Activated naive CD4-positive, alpha-beta T cell treated with anti-CD3 and anti-CD28 coated beads, Interleukin-2, amount 50 U/mL, for 24 hours (primary cell): ENCODE measurements around the gene LATS1.
"Not testable (repeated sequence)": the region's sequence is repeated elsewhere in the genome, so short reads cannot be mapped to it uniquely, and the experiment has no call there.

Experiments used
- H3K27ac Mint-ChIP-seq: one replicate; pipeline ENCODE4 v1.8.0; 2021; ENCODE audit warnings: mild to moderate bottlenecking, mixed read lengths
- H3K27me3 Mint-ChIP-seq: one replicate; pipeline ENCODE4 v1.8.0; 2021; ENCODE audit warnings: mixed read lengths
- H3K36me3 Mint-ChIP-seq: one replicate; pipeline ENCODE4 v1.8.0; 2021; ENCODE audit warnings: mixed read lengths
- H3K4me1 Mint-ChIP-seq: one replicate; pipeline ENCODE4 v1.8.0; 2021; ENCODE audit warnings: mixed read lengths
- H3K4me3 Mint-ChIP-seq: one replicate; pipeline ENCODE4 v1.8.0; 2021; ENCODE audit warnings: mild to moderate bottlenecking, mixed read lengths
- H3K9me3 Mint-ChIP-seq: one replicate; pipeline ENCODE4 v1.8.0; 2021; ENCODE audit warnings: mixed read lengths

The LATS1 gene

DNA sequence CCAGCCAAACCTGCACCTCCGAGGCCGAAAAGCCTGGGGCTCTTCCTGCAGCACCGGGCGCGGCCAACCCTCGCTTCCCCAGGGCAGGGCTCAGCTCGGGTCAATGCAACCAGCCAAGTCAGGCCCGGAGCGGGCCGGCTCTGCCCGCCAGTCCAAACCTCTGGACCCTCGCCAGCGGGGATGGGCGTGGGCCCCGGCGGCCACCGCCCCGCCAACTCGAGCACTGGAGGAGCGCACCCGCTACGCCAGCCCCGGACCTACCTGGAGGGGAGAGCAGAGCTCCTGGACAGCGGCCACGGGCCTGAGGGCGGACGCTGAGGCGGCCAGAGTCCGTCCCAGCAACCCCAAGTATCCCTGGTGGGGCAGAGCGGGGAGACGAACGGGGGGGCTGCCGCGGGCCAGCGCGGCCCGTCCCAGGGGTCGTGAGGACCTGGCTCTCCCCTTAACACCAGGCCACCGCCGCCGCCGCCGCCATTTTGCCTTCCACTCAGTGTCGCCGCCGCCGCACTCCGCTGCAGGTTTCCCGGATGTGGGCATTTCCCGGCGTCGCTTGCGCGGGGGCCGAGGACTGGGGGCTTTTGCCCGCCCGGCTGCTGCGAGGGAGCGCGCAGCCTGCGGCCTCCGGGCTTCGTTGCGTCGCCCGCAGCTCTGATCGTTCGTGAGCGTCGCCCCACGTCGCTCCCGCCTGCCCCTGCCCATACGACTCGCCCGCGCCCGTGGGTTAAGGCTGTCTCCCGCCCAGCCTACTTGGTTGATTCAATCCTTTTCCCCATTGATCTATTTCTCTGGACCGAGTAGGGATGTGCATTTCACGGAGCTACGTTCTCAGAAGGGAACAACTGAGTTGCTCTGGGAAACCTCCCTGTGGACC is at the start of gene LATS1:
TSS of gene LATS1 (minus strand) at position 514 of the 871 bp plus-strand sequence. CDS start 15,975 bp downstream, outside the sequence.
- H3K4me1 Mint-ChIP-seq: peaks cover 30% of the 10 kb centered on the region
- peak within 1 kb of the TSS; percentile 90 for H3K4me3 Mint-ChIP-seq
- H3K9me3 Mint-ChIP-seq: no peaks in the 10 kb centered on the region
- H3K27ac Mint-ChIP-seq: peak within 1 kb of the TSS; percentile 97
- H3K27me3 Mint-ChIP-seq: no peaks in the 10 kb centered on the region
- H3K36me3 Mint-ChIP-seq: peaks cover 2% of the 10 kb centered on the region

DNA sequence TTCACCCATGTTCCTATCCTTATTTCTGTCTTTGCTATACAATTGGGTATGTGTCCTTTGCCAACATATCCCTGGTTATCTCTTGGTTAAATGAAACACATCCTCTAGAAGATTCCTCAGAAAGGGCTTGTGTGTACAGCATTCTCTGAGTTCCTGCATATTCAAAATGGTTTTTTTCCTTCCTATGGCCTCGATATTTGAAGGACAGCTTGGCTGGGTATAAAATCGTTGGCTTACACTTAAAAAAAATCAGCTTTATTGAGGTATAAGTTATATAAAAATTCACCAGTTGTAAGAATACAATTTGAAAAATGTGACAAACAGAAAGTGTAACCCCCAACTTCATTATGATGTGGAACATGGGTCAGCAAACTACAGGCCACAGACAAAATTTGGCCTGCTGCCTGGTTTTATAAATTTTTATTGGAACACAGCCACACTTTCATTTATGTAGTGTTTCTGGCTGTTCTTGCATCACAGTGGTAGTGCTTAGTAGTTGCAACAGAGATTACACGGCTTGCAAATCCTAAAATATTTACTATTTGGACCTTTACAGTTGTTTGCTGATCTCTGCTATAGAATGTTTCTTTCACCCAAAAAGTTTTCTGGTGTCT is 48.4 kb upstream of the LATS1 start:
- Mint-ChIP-seq H3K36me3 (peaks cover 14% of the 10 kb centered on the region), H3K9me3 (no peaks in the 10 kb centered on the region), H3K27me3 (no peaks in the 10 kb centered on the region), H3K27ac (no peak overlapping the region), H3K4me3 (no peak overlapping the region), H3K4me1 (peaks cover 29% of the 10 kb centered on the region)

DNA sequence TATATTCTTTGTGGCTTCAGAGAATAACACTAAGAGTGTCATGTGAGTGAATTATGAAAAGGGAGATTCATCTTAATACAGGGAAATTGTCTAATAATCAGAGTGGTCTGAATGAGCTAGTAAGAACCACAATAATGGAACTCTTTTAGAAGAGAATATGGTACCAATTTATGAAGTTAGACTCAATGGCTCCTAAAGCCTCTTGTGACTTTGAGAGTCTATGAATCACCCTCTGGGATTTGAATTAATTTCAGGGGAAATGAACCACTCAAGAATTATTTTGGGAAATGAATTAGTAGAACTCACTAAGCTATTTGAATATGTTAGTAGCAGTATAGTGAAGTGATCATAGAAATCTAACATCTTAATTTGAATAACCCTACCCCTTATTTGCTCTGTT is 46.0 kb upstream of the LATS1 start:
- peaks cover 34% of the 10 kb centered on the region for H3K4me1 Mint-ChIP-seq
- H3K4me3 Mint-ChIP-seq: no peak overlapping the region
- no peaks in the 10 kb centered on the region for H3K27me3 Mint-ChIP-seq
- peaks cover 9% of the 10 kb centered on the region for H3K36me3 Mint-ChIP-seq
- no peaks in the 10 kb centered on the region for H3K9me3 Mint-ChIP-seq
- no peak overlapping the region for H3K27ac Mint-ChIP-seq

DNA sequence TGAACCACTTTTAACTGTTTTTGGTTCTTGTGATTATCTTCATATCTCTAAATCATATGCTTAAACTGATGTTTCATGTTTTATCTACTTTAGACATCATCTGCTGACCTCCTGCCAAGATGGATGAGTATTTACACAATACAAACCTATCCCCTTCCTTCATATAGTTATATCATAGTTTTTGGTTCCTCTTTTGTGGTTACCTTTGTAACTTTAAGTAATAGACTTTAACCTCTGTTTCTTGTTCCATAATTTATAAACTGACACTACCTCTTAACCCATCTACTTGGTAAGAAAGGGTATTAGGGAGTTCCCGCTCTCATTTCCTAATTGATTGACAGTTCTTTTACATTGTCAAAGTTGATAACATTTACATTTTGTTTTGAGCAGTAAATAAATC is 43.5 kb upstream of the LATS1 start:
- H3K27ac Mint-ChIP-seq: no peak overlapping the region
- H3K9me3 Mint-ChIP-seq: no peaks in the 10 kb centered on the region
- H3K27me3 Mint-ChIP-seq: no peaks in the 10 kb centered on the region
- peaks cover 32% of the 10 kb centered on the region for H3K4me1 Mint-ChIP-seq
- no peak overlapping the region for H3K4me3 Mint-ChIP-seq
- peaks cover 6% of the 10 kb centered on the region for H3K36me3 Mint-ChIP-seq

DNA sequence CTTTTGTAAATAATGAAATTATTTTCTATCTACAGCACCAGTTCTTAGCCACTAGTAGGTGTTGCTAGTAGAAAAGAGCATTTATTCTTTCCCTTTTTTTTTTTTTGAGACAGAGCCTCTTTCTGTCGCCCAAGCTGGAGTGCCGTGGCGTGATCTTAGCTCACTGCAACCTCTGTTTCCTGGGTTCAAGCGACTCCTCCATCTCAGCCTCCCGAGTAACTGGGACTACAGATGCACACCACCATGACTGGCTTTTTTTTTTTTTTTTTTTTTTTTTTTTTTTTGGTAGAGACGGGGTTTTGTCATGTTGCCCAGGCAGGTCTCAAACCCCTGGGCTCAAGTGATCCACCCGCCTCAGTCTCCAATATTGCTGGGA is 38.3 kb upstream of the LATS1 start:
- Mint-ChIP-seq H3K4me3 (no peak overlapping the region), H3K36me3 (no peaks in the 10 kb centered on the region), H3K4me1 (peaks cover 32% of the 10 kb centered on the region), H3K27ac (no peak overlapping the region), H3K27me3 (no peaks in the 10 kb centered on the region), H3K9me3 (no peaks in the 10 kb centered on the region)

DNA sequence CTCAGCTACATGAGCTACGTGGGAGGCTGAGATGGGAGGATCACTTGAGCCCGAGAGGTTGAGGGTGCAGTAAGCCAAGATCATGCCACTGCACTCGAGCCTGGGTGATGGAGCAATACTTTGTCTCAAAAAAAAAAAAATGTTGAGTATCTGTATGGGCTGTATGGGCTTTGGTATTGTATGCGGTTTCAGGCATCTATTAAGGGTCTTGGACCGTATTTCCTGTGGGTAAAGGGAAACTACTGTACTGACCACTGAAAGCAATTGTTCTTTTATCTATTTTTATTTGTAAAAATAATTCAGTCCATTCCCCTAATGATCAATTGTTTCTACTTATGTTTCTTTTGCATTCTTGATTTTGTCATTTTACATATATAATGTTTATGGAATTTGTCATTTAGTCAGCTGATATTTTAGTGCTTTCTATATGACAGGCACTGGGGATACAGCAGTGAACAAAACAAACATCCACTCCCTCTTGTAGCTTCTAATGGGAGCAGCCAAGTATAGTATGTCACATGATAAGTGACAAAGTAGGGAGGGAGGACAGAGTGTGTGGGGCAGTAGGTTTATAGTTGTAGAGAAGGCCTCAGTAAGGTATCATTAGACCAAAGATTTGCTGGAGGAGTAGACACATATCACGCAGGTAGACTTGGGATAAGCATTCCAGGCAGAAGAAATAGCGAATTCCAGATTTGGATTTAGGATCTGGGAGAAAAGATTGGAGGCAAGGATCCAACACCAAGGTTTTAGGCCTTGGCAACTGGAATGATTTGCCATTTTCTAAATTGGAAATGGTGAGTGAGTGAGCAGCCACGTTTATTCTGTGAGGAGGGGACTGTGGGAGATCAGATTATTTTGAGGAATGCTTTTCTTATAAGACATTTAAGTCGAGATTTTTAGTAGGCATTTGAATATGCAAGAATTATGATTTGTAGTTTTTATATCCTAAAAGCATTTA is 37.7 kb upstream of the LATS1 start:
- no peaks in the 10 kb centered on the region for H3K9me3 Mint-ChIP-seq
- peaks cover 30% of the 10 kb centered on the region for H3K4me1 Mint-ChIP-seq
- no peak overlapping the region for H3K4me3 Mint-ChIP-seq
- H3K27ac Mint-ChIP-seq: no peak overlapping the region
- H3K36me3 Mint-ChIP-seq: no peaks in the 10 kb centered on the region
- no peaks in the 10 kb centered on the region for H3K27me3 Mint-ChIP-seq

DNA sequence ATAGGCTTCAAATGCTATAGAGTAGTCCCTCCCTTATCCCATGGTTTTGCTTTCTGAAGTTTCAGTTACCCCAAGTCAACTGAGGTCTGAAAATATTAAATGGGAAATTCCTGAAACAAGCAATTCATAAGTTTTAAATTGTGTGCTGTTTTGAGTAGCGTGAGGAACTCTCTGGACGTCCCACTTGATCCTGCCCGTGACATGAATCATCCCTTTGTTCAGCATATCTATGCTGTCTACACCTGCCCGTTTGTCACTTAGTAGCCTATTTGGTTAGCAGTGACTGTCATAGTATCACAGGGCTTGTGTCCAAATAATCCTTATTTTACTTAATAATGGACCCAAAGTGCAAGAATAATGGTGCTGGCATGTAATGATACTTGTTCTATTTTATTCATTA is 36.6 kb upstream of the LATS1 start:
- no peaks in the 10 kb centered on the region for H3K36me3 Mint-ChIP-seq
- no peak overlapping the region for H3K27ac Mint-ChIP-seq
- no peaks in the 10 kb centered on the region for H3K27me3 Mint-ChIP-seq
- H3K4me1 Mint-ChIP-seq: peaks cover 25% of the 10 kb centered on the region
- H3K4me3 Mint-ChIP-seq: no peak overlapping the region
- H3K9me3 Mint-ChIP-seq: no peaks in the 10 kb centered on the region

DNA sequence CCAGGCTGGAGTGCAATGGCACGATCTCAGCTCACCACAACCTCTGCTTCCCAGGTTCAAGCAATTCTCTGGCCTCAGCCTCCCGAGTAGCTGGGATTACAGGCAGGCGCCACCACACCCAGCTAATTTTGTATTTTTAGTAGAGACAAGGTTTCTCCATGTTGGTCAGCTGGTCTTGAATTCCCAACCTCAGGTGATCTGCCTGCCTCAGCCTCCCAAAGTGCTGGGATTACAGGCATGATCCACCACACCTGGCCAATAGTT is 35.4 kb upstream of the LATS1 start:
- not testable (repeated sequence) for H3K27ac Mint-ChIP-seq, H3K36me3 Mint-ChIP-seq, H3K4me3 Mint-ChIP-seq, H3K9me3 Mint-ChIP-seq, H3K27me3 Mint-ChIP-seq
- H3K4me1 Mint-ChIP-seq: peaks cover 25% of the 10 kb centered on the region

DNA sequence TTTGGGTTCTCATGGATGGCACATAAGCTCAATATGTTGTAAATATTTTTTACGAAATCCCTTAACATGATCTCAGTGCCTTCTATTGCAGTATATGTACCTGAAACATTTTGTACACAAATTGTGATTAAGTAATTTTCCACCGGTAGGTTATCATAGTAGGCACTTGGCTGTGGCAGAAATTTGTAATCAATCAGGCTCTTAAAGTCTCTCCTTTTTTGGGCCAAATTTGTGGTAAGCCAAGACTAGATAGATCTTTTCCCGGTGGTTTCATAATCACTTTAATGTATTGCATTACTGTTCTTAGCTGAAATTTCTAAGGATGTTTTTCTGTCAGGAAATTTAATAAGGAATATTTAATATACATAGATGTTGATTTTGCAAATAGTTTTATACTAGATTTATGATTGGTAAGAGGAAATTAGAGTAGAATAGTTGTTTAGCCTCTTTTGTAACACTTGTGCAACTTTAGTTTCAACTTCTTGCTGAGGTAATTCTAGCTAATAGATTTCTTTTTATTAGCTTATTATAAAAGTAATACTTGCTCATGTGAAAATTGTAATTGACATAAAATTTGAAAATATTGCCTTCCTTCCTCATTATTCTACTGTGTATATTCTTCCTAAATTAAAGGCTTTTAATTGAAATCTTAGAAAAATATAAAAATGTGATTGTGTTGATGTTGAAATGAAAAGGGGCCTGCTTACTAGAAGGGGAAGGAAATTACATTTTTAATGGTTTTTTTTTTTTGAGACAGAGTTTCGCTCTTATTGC is 34.9 kb upstream of the LATS1 start:
- Mint-ChIP-seq H3K9me3 (no peaks in the 10 kb centered on the region), H3K27ac (no peak overlapping the region), H3K4me1 (peaks cover 26% of the 10 kb centered on the region), H3K27me3 (no peaks in the 10 kb centered on the region), H3K36me3 (no peaks in the 10 kb centered on the region), H3K4me3 (no peak overlapping the region)

DNA sequence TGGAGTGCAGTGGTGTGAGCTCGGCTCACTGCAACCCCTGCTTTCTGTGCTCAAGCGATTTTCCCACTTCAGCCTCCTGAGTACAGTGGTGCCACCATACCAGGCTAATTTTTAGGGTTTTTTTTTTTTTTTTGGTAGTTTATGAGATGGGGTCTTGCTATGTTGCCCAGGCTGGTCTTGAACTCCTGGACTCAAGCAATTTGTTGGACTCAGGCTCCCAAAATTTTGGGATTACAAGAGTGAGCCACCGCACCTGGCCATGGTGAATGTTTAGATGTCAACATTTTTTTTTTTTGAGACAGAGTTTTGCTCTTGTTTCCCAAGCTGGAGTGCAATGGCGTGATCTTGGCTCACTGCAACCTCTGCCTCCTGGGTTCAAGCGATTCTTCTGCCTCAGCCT is 34.0 kb upstream of the LATS1 start:
- H3K27me3 Mint-ChIP-seq, H3K9me3 Mint-ChIP-seq, H3K36me3 Mint-ChIP-seq, H3K27ac Mint-ChIP-seq, H3K4me3 Mint-ChIP-seq: not testable (repeated sequence)
- H3K4me1 Mint-ChIP-seq: peaks cover 28% of the 10 kb centered on the region

DNA sequence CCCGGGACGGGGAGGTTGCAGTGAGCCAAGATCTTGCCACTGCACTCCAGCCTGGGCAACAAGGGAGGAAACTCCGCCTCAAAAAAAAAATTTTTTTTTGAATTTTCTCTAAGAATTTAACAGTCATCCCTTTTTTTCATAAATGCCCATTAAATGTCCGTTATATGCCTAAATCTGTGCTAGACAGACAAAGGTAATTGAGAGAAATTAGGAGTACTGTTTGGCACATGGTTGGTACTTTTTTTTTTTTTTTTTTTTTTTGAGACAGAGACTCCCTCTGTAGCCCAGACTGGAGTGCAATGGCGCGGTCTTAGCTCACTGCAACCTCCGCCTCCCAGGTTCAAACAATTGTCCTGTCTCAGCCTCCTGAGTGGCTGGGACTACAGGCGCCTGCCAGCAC is 33.3 kb upstream of the LATS1 start:
- Mint-ChIP-seq H3K4me1 (peaks cover 34% of the 10 kb centered on the region), H3K27me3 (no peaks in the 10 kb centered on the region), H3K27ac (no peak overlapping the region), H3K4me3 (peak overlapping the region; percentile 89), H3K36me3 (no peaks in the 10 kb centered on the region), H3K9me3 (no peaks in the 10 kb centered on the region)

DNA sequence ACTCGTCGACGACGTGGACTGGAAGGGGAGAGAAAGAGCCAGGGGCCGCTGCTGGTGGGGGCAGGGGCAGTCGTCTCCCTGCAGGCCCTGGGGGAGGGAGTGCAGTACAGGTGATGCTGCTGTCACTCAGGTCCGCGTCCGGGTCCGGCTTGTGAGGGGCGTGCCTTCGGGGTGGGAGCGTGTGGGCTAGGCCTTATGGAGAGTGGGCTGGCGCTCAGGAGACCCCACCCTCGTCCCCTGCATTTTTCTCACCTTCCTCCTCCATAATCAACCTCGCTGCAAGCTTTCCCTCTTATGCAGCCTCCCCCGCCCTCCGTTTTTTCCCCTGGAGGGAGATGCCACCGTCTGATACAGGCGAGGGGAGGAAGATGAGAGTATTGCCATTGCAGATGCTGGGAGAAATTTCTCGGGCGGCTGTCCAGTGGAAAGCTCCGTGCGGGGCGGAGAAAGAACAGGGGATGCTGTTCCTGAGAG is 32.3 kb upstream of the LATS1 start:
- Mint-ChIP-seq H3K27ac (peak overlapping the region; percentile 80), H3K9me3 (no peaks in the 10 kb centered on the region), H3K4me3 (peak overlapping the region; percentile 89), H3K36me3 (no peaks in the 10 kb centered on the region), H3K27me3 (no peaks in the 10 kb centered on the region), H3K4me1 (peaks cover 37% of the 10 kb centered on the region)

DNA sequence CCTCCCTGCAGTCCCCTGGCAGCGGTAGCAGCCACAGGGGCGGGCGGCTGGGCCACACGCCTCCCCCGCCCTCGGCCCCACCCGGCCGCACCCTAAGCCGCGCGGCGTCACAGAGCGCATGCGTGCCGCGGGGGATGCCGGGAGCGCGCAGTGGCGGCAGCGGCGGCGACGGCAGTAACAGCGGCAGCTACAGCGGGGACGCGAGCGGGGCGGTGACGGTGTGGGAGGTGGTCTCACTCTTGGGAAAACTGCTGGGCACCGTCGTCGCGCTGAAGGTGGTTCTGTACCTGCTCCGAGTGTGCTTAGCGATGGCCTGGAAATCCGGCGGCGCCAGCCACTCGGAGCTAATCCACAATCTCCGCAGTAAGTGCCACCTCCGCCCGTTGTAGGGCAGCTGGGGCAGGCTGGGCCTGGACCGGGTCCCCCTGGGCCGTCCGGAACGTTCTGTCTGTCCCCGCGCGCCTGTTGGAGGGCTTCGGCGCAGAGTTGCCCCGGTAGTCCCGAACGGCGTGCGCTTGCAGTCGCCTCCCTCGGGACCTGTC is 31.8 kb upstream of the LATS1 start, which contains the start of gene PCMT1:
TSS of gene PCMT1 (plus strand) at position 148 of the 542 bp plus-strand sequence. CDS start at position 309, 161 bp downstream.
- Mint-ChIP-seq H3K36me3 (no peaks in the 10 kb centered on the region), H3K9me3 (no peaks in the 10 kb centered on the region), H3K4me1 (peaks cover 37% of the 10 kb centered on the region), H3K27ac (peak within 1 kb of the TSS; percentile 80), H3K4me3 (peak within 1 kb of the TSS; percentile 89), H3K27me3 (no peaks in the 10 kb centered on the region)

DNA sequence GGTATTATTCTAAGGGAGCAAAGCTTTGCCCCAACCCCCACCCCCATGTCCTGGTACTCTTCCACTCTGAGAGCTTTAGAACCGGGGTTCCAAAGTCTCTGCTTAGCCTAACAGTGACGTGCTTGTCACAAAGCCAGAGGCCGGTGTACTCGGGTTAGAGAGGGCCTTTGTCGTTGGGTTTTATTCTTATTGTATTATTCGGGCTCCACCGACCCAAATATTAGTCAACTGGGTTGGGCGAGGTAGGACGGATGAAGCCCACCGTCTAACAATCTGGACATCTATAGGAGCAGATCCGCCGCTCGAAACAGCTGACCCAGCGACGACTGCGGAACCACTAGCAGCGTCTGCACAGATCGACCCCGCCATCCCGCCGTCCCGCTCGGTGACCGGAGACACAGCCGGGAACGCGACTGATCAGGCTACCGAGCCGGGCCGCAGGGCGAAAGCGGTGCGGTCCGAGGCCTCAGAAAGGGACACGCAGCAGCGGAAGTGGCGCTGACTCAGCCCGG is 31.2 kb upstream of the LATS1 start:
- Mint-ChIP-seq H3K4me3 (peak overlapping the region; percentile 89), H3K4me1 (peaks cover 37% of the 10 kb centered on the region)
- H3K36me3 Mint-ChIP-seq, H3K27me3 Mint-ChIP-seq, H3K9me3 Mint-ChIP-seq, H3K27ac Mint-ChIP-seq: not testable (repeated sequence)
